Duodenal mucosa (tissue), 2 donors: Measurements from ENCODE around the gene TBC1D10B.

Experiments
- H3K27ac ChIP-seq: one replicate; pipeline ENCODE4 v1.7.0; 2013; ENCODE audit warnings: low read depth, low read length
- H3K27me3 ChIP-seq, 2 donors: one replicate each; pipeline ENCODE4 v1.7.0; 2013; ENCODE audit warnings: low read length in 2 of 2, control low read depth in 1 of 2; ENCODE audit not compliant: insufficient read depth in 2 of 2, control insufficient read depth in 1 of 2
- H3K36me3 ChIP-seq, 2 donors: one replicate each; pipeline ENCODE4 v1.7.0; 2013; ENCODE audit warnings: low read length in 2 of 2, control low read depth in 1 of 2; ENCODE audit not compliant: insufficient read depth in 2 of 2, control insufficient read depth in 1 of 2
- H3K4me1 ChIP-seq, 2 donors: one replicate each; pipeline ENCODE4 v1.7.0; 2013; ENCODE audit warnings: low read length in 2 of 2, control low read depth in 1 of 2; ENCODE audit not compliant: insufficient read depth in 2 of 2, control insufficient read depth in 1 of 2
- H3K4me3 ChIP-seq, 2 donors: one replicate each; pipeline ENCODE4 v1.7.0; 2013; ENCODE audit warnings: low read length in 2 of 2, low read depth in 1 of 2
- H3K9ac ChIP-seq, 2 donors: one replicate each; pipeline ENCODE4 v1.7.0; 2013; ENCODE audit warnings: low read length in 2 of 2, low read depth in 1 of 2
- H3K9me3 ChIP-seq, 2 donors: one replicate each; pipeline ENCODE4 v1.7.0; 2013; ENCODE audit warnings: low read length in 2 of 2, control low read depth in 1 of 2; ENCODE audit not compliant: control insufficient read depth in 1 of 2

Gene TBC1D10B

GRCh38 chr16:30409125-30410060, 39.1 kb upstream of the TBC1D10B start:
- Histone ChIP-seq H3K9me3 (no peaks in the 10 kb centered on the region), H3K9ac (no peak overlapping the region), H3K4me1 (peaks cover 9 to 17% of the 10 kb centered on the region in 2 donors), H3K4me3 (no peak overlapping the region), H3K36me3 (peaks cover 0 to 16% of the 10 kb centered on the region in 2 donors), H3K27ac (no peak overlapping the region), H3K27me3 (no peaks in the 10 kb centered on the region)

- no peaks in the 10 kb centered on the region for H3K9me3 ChIP-seq
- peak overlapping the region; percentile 52 for H3K27ac ChIP-seq
- peak overlapping the region; percentile 57 to 80 for H3K4me3 ChIP-seq
Measured at GRCh38 chr16:30407804-30408534, 37.7 kb upstream of the TBC1D10B start.

GRCh38 chr16:30407102-30407803, 37.0 kb upstream of the TBC1D10B start, which contains the start of gene ZNF771:
TSS of gene ZNF771 (plus strand) at chr16:30407606. CDS start at chr16:30408054, 448 bp downstream.
- H3K27ac ChIP-seq: peak within 1 kb of the TSS; percentile 71
- H3K27me3 ChIP-seq: no peaks in the 10 kb centered on the region
- H3K9ac ChIP-seq: peak within 1 kb of the TSS; percentile 51 to 63
- peak within 1 kb of the TSS; percentile 57 to 80 for H3K4me3 ChIP-seq
- H3K36me3 ChIP-seq: peaks cover 0 to 9% of the 10 kb centered on the region in 2 donors
- H3K4me1 ChIP-seq: peaks cover 9 to 17% of the 10 kb centered on the region in 2 donors
- H3K9me3 ChIP-seq: no peaks in the 10 kb centered on the region

More at GRCh38 chr16:30407804-30408534, 37.7 kb upstream of the TBC1D10B start:
- H3K36me3 ChIP-seq: peaks cover 0 to 11% of the 10 kb centered on the region in 2 donors
- H3K9ac ChIP-seq: peak overlapping the region; percentile 20 to 63
- H3K27me3 ChIP-seq: no peaks in the 10 kb centered on the region
- peaks cover 9 to 17% of the 10 kb centered on the region in 2 donors for H3K4me1 ChIP-seq

- Histone ChIP-seq H3K4me1 (peaks cover 9 to 17% of the 10 kb centered on the region in 2 donors), H3K36me3 (peaks cover 0 to 6% of the 10 kb centered on the region in 2 donors), H3K27me3 (no peaks in the 10 kb centered on the region), H3K9ac (peak overlapping the region; percentile 38 to 51), H3K27ac (no peak overlapping the region), H3K9me3 (no peaks in the 10 kb centered on the region), H3K4me3 (peak overlapping the region; percentile 57 to 80)
Measured at GRCh38 chr16:30406795-30407101, 36.5 kb upstream of the TBC1D10B start.

GRCh38 chr16:30401768-30402425, 31.6 kb upstream of the TBC1D10B start:
- Histone ChIP-seq H3K9me3 (no peaks in the 10 kb centered on the region), H3K27ac (no peak overlapping the region), H3K9ac (no peak overlapping the region), H3K36me3 (peaks cover 0 to 13% of the 10 kb centered on the region in 2 donors), H3K4me3 (no peak overlapping the region), H3K27me3 (no peaks in the 10 kb centered on the region), H3K4me1 (peaks cover 0 to 23% of the 10 kb centered on the region in 2 donors)

GRCh38 chr16:30399435-30400186, 29.3 kb upstream of the TBC1D10B start:
- H3K9ac ChIP-seq: peak overlapping the region; percentile 68 to 69
- H3K36me3 ChIP-seq: peaks cover 0 to 13% of the 10 kb centered on the region in 2 donors
- no peaks in the 10 kb centered on the region for H3K27me3 ChIP-seq
- peak overlapping the region; percentile 78 to 79 for H3K4me3 ChIP-seq
- no peak overlapping the region for H3K27ac ChIP-seq
- no peaks in the 10 kb centered on the region for H3K9me3 ChIP-seq
- H3K4me1 ChIP-seq: peaks cover 9 to 32% of the 10 kb centered on the region in 2 donors

GRCh38 chr16:30398661-30399434, 28.6 kb upstream of the TBC1D10B start:
- no peaks in the 10 kb centered on the region for H3K27me3 ChIP-seq
- H3K4me3 ChIP-seq: no peak overlapping the region
- peaks cover 0 to 13% of the 10 kb centered on the region in 2 donors for H3K36me3 ChIP-seq
- H3K4me1 ChIP-seq: peaks cover 9 to 38% of the 10 kb centered on the region in 2 donors
- no peak overlapping the region for H3K27ac ChIP-seq
- H3K9me3 ChIP-seq: no peaks in the 10 kb centered on the region
- H3K9ac ChIP-seq: no peak overlapping the region

- Histone ChIP-seq H3K4me3 (no peak overlapping the region), H3K36me3 (peaks cover 0 to 13% of the 10 kb centered on the region in 2 donors), H3K27me3 (no peaks in the 10 kb centered on the region), H3K4me1 (peaks cover 9 to 38% of the 10 kb centered on the region in 2 donors), H3K9ac (no peak overlapping the region), H3K27ac (no peak overlapping the region), H3K9me3 (no peaks in the 10 kb centered on the region)
Measured at GRCh38 chr16:30397776-30398660, 27.7 kb upstream of the TBC1D10B start.
